GM18867 (cell line): ENCODE measurements around the gene WDFY4.
A peak's percentile ranks its signal among the peaks of the same experiment; 100 is the strongest.

Experiments used
- ATAC-seq: cut with Tn5 transposase; IDR thresholded peaks from one replicate; pipeline ENCODE4 v1.9.1; 2021; ENCODE audit warnings: mild to moderate bottlenecking, moderate library complexity; ENCODE audit not compliant: unreplicated experiment

Gene WDFY4

GRCh38 chr10:48895803-48896195, 211.1 kb downstream of the WDFY4 start:
- ATAC-seq, result no peak

GRCh38 chr10:48896756-48897440, 212.2 kb downstream of the WDFY4 start:
- no peak for ATAC-seq

- ATAC-seq, result no peak
These were observed 212.7 kb downstream of the WDFY4 start for GRCh38 chr10:48897441-48897790.

GRCh38 chr10:48898426-48898825, 213.8 kb downstream of the WDFY4 start:
- ATAC-seq, result no peak

GRCh38 chr10:48899781-48900180, 215.1 kb downstream of the WDFY4 start:
- no peak for ATAC-seq

- no peak for ATAC-seq
These were observed 215.7 kb downstream of the WDFY4 start for GRCh38 chr10:48900371-48900801.

- no peak for ATAC-seq
These were observed 216.6 kb downstream of the WDFY4 start for GRCh38 chr10:48901319-48901718.

GRCh38 chr10:48902096-48902495, 217.4 kb downstream of the WDFY4 start:
- no peak for ATAC-seq

- ATAC-seq, result no peak
These were observed 218.5 kb downstream of the WDFY4 start for GRCh38 chr10:48903151-48903550.

GRCh38 chr10:48904861-48905260, 220.2 kb downstream of the WDFY4 start:
- no peak for ATAC-seq

- ATAC-seq, result no peak
These were observed 220.6 kb downstream of the WDFY4 start for GRCh38 chr10:48905311-48905710.

GRCh38 chr10:48906841-48907240, 222.2 kb downstream of the WDFY4 start:
- ATAC-seq, result no peak

GRCh38 chr10:48907730-48908129, 223.1 kb downstream of the WDFY4 start:
- peak; percentile 86 for ATAC-seq

GRCh38 chr10:48910548-48910947, 225.9 kb downstream of the WDFY4 start:
- ATAC-seq, result no peak

GRCh38 chr10:48913674-48914073, 229.0 kb downstream of the WDFY4 start:
- no peak for ATAC-seq

GRCh38 chr10:48923748-48924147, 239.1 kb downstream of the WDFY4 start:
- no peak for ATAC-seq

- no peak for ATAC-seq
These were observed 240.3 kb downstream of the WDFY4 start for GRCh38 chr10:48924988-48925387.

- no peak for ATAC-seq
These were observed 241.6 kb downstream of the WDFY4 start for GRCh38 chr10:48926255-48926654.

- ATAC-seq, result no peak
These were observed 242.3 kb downstream of the WDFY4 start for GRCh38 chr10:48926764-48927540.

- ATAC-seq, result no peak
These were observed 244.8 kb downstream of the WDFY4 start for GRCh38 chr10:48929413-48929990.

GRCh38 chr10:48931188-48931587, 246.5 kb downstream of the WDFY4 start:
- ATAC-seq, result no peak
